Amygdala (tissue), 56 donors: ENCODE measurements around the gene ORAI2.
"Not testable (repeated sequence)": the region's sequence is repeated elsewhere in the genome, so short reads cannot be mapped to it uniquely, and the experiment has no call there.

Experiments used
- DNase-seq, 56 donors: peaks; one replicate each; lab custom pipeline; 2025; lab: John Stamatoyannopoulos, UW

Gene ORAI2

GRCh38 chr7:102433219-102434038 is at the start of gene ORAI2:
Gene ORAI2 (plus strand): TSS chr7:102433575. CDS start chr7:102438957, 5,382 bp downstream.
- peak in 51 of 56 donors; percentile 9 to 87 (median 61) for DNase-seq

DNA sequence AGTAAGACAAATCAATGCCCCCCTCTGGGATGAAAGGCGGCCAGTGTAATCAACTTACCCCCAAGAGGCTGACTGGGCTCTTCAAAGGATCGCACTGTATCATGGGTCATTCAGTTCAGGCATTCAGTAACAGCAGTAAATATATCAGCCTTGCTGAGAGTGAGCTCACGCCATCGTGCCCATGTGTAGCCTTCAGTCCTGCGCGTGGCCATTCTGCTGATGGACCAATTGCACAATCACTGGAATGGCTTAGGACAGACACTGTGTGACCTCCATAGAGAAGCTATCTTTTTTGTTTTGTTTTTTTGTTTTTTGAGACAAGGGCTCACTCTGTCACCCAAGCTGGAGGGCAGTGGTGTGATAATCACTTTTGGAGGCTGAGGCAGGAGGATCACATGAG is 46.3 kb upstream of the ORAI2 start:
- DNase-seq: no peak

DNA sequence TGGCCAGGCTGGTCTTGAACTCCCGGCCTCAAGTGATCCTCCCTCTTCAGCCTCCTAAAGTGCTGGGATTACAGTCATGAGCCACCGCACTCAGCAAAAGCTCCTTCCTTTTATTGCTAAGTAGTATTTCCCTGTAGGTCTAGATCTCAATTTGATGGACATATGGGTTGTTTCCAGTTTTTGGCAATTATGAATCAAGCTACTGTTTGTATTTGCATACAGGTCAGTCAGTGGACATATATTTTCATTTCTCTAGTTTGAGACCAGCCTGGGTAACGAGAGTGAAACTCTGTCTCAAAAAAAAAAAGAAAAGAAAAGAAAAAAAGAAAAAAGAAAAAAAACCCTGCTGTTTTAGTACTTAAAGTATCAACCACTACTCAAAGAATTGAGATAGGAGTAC is 43.6 kb upstream of the ORAI2 start:
- no peak for DNase-seq

DNA sequence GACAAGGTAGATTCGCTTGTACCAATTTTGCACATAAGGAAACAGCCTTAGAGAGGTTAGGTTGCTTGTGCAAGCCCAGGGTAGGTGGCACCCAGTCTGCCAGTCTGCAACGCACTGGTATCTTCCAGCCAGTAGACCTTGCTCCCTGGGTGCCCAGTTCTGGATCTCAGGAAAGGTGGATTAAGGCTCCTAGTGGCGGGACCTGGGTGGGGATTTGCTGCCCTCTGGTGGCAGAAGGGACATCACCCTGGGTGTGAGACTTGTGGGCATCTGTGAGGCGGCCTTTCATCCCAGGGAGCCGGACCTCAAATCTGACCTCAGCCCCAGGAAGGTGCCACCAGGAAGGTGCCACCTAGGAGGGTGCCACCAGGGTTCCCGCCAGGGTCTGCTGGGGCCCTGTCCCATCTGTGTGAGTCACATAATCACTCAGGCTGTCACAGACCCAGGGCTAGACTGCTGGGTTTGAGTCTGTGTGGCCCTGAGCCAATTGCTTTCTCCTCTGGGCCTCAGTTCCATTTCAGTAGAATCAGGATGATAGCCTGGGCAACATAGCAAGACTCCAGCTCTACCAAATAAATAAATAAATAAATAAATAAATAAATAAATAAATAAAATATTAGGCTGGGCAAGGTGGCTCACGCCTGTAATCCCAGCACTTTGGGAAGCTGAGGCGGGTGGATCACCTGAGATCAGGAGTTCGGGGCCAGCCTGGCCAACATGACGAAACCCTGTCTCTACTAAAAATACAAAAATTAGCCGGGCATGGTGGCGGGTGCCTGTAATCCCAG is 42.5 kb upstream of the ORAI2 start:
- DNase-seq: peak in 53 of 56 donors; percentile 13 to 82 (median 53)

GRCh38 chr7:102392330-102392729 is 41.0 kb upstream of the ORAI2 start:
- no peak for DNase-seq

DNA sequence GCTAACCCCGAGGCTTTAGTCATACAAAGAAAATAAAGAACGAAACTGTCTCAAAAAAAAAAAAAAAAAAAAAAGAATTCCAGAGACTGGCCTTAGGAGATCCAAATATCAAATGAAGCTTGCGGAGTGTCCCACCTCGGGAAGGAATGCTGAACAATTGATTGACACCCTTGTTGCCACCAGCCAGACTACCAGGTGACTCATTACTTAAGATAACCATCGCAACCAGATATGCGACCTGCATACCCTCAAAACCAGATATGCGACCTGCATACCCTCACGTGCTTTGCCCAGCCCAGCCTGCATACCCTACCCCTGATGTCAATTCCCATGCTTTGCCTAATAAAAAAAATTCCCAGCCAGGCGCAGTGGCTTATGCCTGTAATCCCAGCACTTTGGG is 39.9 kb upstream of the ORAI2 start:
- no peak for DNase-seq

- peak in 1 of 56 donors; percentile 53 for DNase-seq
Measured at GRCh38 chr7:102395592-102395872, 37.8 kb upstream of the ORAI2 start.

DNA sequence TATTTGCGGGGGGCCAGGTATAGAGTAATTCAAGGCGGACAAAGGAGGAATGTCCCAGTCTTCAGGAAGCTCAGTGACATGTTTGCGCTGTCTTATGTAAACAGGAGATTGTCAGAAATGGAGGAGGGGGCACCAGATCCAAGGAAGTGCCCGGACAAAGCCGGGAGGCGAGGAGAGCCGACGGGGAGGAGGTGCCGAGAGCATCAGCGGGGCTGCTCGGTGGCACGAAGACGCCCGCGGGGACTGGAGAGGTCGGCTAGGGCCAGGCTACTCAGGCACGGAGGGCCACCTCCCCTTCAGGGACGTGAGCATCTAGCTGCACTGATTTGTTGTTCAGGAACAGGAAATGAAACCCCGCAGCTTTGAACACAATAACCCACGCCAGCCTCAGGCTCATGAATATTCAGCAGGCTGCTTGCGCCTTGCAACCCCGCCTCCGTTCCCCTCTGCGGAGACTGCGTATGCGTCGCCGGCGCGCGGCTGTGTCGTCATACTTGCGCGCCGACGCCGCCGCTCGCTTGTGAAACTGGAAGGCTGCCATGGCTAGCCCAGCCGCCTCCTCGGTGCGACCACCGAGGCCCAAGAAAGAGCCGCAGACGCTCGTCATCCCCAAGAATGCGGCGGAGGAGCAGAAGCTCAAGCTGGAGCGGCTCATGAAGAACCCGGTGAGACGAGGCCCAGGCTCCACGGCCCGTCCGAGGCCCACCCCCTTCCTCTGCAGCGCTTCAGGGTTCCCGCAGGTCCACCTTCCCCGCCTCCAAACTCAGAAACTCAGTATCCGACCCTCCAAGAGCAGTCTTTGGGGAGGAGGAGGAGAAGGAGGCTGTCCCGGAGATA is 37.3 kb upstream of the ORAI2 start, which contains the start of gene PRKRIP1:
PRKRIP1 (plus strand) TSS at position 491 of the 837 bp plus-strand sequence; CDS start at position 540, 49 bp downstream.
- peak; percentile 13 to 94 (median 82) for DNase-seq

GRCh38 chr7:102396710-102397019 is 36.7 kb upstream of the ORAI2 start:
- DNase-seq: no peak

- DNase-seq: no peak
Measured at GRCh38 chr7:102398543-102398942, 34.8 kb upstream of the ORAI2 start.

- DNase-seq: no peak
Measured at GRCh38 chr7:102400360-102400759, 33.0 kb upstream of the ORAI2 start.

GRCh38 chr7:102403563-102403962 is 29.8 kb upstream of the ORAI2 start:
- no peak for DNase-seq

- DNase-seq: no peak
Measured at GRCh38 chr7:102404005-102404861, 29.1 kb upstream of the ORAI2 start.

DNA sequence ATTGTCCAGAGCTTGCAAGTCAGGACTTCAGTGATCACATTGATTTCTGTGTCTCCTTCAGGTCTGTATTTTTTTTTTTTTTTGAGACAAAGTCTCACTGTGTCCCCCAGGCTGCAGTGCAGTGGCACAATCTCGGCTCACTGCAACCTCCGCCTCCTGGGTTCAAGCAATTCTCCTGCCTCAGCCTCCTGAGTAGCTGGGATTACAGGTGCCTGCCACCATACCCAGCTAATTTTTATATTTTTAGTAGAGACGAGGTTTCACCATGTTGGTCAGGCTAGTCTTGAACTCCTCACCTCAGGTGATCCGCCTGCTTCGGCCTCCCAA is 28.6 kb upstream of the ORAI2 start:
- not testable (repeated sequence) for DNase-seq

DNA sequence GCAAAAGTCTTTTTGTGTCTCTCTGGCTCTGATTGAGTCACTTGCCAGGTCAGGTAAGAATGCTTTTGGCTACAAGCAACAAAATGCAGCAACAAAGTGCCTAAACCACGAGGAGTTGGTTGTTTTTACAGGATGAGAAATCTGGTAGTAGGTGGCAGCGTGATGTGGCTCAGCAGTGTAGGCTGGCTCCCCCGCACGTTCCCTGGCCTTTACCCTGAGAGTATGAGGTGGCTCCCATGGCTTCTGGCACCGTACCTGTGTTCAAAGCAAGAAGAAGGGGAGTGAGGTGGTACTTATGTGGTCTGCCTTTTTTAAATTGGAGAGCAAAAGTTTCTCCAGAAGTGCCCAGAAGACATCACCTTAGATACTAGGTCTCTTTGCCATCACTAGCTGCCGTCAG is 25.5 kb upstream of the ORAI2 start:
- DNase-seq: peak in 1 of 56 donors; percentile 11

DNA sequence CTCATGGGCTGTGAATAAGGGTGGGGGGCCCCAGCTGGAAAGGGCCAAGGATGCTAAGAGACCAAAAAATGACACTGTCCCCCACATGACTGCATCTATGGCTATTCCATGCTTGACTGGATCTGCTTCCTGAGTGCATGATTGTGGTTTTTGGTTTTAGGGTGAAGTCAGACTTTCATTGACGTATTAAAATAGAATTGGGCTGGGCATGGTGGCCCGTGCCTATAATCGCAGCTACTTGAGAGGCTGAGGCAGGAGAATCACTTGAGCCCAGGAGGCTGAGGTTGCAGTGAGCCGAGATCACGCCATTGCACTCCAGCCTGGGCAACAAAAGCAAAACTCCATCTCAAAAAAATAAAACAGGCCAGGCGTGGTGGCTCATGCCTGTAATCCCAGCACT is 24.8 kb upstream of the ORAI2 start:
- DNase-seq: not testable (repeated sequence)

DNA sequence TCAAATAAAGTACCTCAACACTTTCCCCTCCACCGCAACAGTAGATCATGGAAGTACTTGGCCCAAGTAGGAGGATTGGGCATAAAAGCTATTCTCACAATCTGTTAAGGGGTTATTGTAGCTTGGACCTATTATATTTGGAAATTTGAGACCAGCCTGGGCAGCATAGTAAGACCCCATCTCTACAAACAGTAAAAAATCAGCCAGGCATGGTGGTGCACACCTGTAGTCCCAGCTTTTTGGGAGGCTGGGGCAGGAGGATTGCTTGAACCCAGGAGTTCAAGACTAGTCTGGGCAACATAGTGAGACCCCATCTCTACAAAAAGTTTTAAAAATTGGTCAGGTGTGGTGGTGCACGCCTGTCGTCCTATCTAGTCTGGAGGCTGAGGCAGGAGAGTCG is 24.0 kb upstream of the ORAI2 start:
- no peak for DNase-seq

DNA sequence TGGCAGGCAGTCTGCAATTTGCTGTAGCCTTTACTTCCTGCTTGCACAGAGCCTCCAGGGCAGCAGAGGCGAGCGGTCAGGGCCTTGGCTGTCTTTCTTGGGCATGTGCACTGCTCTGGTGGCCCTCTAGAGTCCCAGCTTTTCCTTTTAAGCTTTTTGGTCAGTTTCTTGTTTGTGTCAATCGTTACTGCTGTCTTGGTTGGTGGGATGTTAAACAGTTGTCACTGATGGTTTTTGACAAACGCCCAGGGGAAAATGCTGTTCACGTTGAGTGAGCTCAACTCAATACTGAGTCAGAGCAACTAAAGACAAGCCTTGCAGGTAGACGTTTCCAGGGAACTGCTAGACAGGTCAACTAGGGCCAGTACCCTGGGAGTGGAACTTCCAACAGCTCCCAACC is 23.3 kb upstream of the ORAI2 start:
- DNase-seq: no peak

DNA sequence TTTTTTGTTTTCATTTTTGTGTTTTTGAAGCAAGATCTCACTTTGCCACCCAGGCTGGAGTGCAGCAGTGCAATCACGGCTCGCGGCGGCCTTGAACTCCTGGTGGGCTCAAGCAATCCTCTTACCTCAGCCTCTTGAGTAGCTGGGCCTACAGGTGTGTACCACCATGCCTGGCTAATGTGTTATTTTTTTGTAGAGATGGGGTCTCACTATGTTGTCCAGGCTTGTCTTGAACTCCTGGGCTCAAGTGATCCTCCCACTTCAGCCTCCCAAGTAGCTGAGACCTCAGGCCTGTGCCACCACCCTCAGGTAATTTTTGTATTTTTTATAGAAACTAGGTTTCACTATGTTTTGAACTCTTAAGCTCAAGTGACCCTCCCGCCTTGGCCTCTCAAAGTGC is 22.5 kb upstream of the ORAI2 start:
- DNase-seq: no peak

DNA sequence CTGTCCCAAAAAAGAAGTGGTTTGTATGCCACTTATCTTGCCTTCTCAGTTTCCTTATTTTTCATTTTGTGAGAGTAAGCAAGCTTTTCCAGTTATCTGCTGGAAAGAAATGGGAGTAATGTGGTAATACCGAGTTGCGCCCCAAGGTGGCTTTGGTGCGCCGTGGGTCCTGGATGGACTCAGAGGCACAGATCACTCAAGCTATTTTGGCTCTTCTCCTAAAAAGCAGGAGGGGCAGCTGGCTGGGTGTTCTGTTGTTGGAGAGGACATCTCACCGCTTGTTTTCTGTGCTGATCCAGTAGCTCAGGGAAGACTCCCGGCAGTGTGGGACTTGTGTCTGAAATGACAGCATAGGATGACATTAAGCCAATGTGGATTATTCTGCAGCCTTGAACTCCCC is 20.8 kb upstream of the ORAI2 start:
- DNase-seq: peak in 18 of 56 donors; percentile 7 to 47 (median 24)
